Neural crest cell (in vitro differentiated cells): Measurements from ENCODE around the gene ACVR1. TPM values are rescaled to one million over a fixed set of nuclear protein-coding genes. Genes with fewer than 3 reads are reported as not detected.
"Not testable (repeated sequence)": the region's sequence is repeated elsewhere in the genome, so short reads cannot be mapped to it uniquely, and the experiment has no call there.

ENCODE experiments used
- DNase-seq: peaks from one replicate; pipeline ENCODE4 v3.0.0; 2021; ENCODE audit warnings: low read depth, mixed read lengths, low spot score
- H3K27ac Mint-ChIP-seq: one replicate; pipeline ENCODE4 v1.8.0; 2021; ENCODE audit warnings: mild to moderate bottlenecking, mixed read lengths; ENCODE audit not compliant: unreplicated experiment
- H3K27me3 Mint-ChIP-seq: 2 replicates; pipeline ENCODE4 v1.8.0; 2021; ENCODE audit warnings: low read depth, mild to moderate bottlenecking, mixed read lengths
- H3K36me3 Mint-ChIP-seq: 2 replicates; pipeline ENCODE4 v1.8.0; 2021; ENCODE audit warnings: low read depth, mild to moderate bottlenecking, mixed read lengths
- H3K4me1 Mint-ChIP-seq: 2 replicates; pipeline ENCODE4 v1.8.0; 2021; ENCODE audit warnings: mixed read lengths
- H3K4me3 Mint-ChIP-seq: one replicate; pipeline ENCODE4 v1.8.0; 2021; ENCODE audit warnings: mild to moderate bottlenecking, mixed read lengths
- H3K9me3 Mint-ChIP-seq: 2 replicates; pipeline ENCODE4 v1.8.0; 2021; ENCODE audit warnings: mixed read lengths
- CTCF ChIP-seq: fragments of 200-600 bp; sonication (generic); conservative IDR thresholded peaks from 2 replicates; pipeline ENCODE4 v1.5.0; 2021; ENCODE audit warnings: antibody characterized with exemption, mild to moderate bottlenecking
- total RNA-seq: library from RNA; stranded (reverse); gene quantifications from 2 replicates; pipeline ENCODE4 v1.2.1, GENCODE V29; 2021

Gene ACVR1
- total RNA-seq, 1 donor from 2014 or later: 12.5 TPM

- Mint-ChIP-seq H3K27ac (no peak overlapping the region), H3K4me3 (no peak overlapping the region), H3K9me3 (no peaks in the 10 kb centered on the region), H3K27me3 (peaks cover 62% of the 10 kb centered on the region), H3K36me3 (no peaks in the 10 kb centered on the region), H3K4me1 (peaks cover 14% of the 10 kb centered on the region)
- DNase-seq: no peak
- TF ChIP-seq CTCF: no peak
Observed at GRCh38 chr2:157894694-157895435, 18.7 kb upstream of the ACVR1 start.

GRCh38 chr2:157893611-157894010, 17.5 kb upstream of the ACVR1 start:
- Mint-ChIP-seq H3K4me1 (peaks cover 12% of the 10 kb centered on the region), H3K27ac (no peak overlapping the region), H3K27me3 (peaks cover 68% of the 10 kb centered on the region), H3K9me3 (no peaks in the 10 kb centered on the region), H3K36me3 (no peaks in the 10 kb centered on the region), H3K4me3 (no peak overlapping the region)
- no peak for DNase-seq
- no peak for TF ChIP-seq CTCF

GRCh38 chr2:157891643-157892041, 15.5 kb upstream of the ACVR1 start:
- Mint-ChIP-seq H3K9me3 (no peaks in the 10 kb centered on the region), H3K27ac (no peak overlapping the region), H3K36me3 (no peaks in the 10 kb centered on the region), H3K4me3 (no peak overlapping the region), H3K27me3 (peaks cover 67% of the 10 kb centered on the region), H3K4me1 (peaks cover 10% of the 10 kb centered on the region)
- no peak for TF ChIP-seq CTCF
- no peak for DNase-seq

- Mint-ChIP-seq H3K9me3 (no peaks in the 10 kb centered on the region), H3K4me1 (peaks cover 10% of the 10 kb centered on the region), H3K27ac (no peak overlapping the region), H3K4me3 (no peak overlapping the region), H3K27me3 (peaks cover 61% of the 10 kb centered on the region), H3K36me3 (no peaks in the 10 kb centered on the region)
- no peak for DNase-seq
- TF ChIP-seq CTCF: no peak
Observed at GRCh38 chr2:157890969-157891642, 15.0 kb upstream of the ACVR1 start.

GRCh38 chr2:157887946-157888345, 11.8 kb upstream of the ACVR1 start:
- Mint-ChIP-seq H3K4me1 (peaks cover 10% of the 10 kb centered on the region), H3K36me3 (no peaks in the 10 kb centered on the region), H3K27ac (no peak overlapping the region)

GRCh38 chr2:157884533-157884932, 8.4 kb upstream of the ACVR1 start:
- H3K27ac Mint-ChIP-seq, H3K36me3 Mint-ChIP-seq, DNase-seq, H3K9me3 Mint-ChIP-seq, H3K4me3 Mint-ChIP-seq, H3K4me1 Mint-ChIP-seq: not testable (repeated sequence)
- H3K27me3 Mint-ChIP-seq: peaks cover 35% of the 10 kb centered on the region

More at GRCh38 chr2:157887946-157888345, 11.8 kb upstream of the ACVR1 start:
- DNase-seq: no peak
- Mint-ChIP-seq H3K4me3 (no peak overlapping the region), H3K27me3 (peaks cover 55% of the 10 kb centered on the region), H3K9me3 (no peaks in the 10 kb centered on the region)
- TF ChIP-seq CTCF: no peak
